Stromal cell of bone marrow (primary cell): ENCODE results near the gene PISD.
"Not testable (repeated sequence)": the region's sequence is repeated elsewhere in the genome, so short reads cannot be mapped to it uniquely, and the experiment has no call there.

Experiments used
- DNase-seq: peaks from one replicate; pipeline ENCODE4 v3.0.0-alpha.2; 2012; ENCODE audit warnings: low read depth

PISD gene

DNA sequence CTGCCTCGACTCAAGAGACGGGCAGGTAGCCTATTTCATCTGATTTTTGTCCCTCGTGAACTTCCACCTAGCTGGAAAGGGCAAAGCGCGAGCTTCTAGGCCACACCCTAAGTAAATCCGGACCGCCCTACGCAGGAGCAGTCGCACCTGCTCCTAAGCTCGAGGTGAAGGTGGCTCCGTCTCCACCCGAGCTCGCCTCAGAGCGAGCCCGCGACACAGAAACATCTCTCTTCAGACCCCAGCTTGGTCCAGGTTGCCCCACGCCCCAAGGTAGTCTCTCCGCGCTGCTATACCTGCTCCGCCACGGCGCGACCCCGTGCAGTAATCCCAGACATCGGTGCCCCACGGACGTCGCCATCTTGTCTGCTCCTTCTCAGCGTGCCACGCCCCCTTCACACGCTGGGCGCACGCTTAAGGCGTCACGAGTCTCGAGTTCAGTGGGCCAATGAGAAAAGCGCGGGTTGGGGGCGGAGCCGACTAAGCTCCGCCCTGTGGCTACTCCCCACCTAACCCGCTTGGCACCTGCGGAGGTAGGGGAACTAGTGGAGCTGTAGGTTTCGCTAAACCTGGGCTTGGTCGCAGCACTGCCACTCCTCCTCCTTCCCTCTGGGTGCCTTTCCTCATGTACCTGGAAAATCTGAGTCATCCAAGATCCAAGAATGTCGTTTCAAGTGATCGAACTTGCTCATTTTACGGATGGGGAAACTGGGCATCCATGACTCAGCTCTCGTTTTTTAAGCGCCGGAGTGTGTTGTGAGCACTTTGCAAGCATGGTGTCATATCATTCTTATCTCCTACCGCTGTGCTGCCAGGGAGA is at the start of gene PISD:
PISD (minus strand) TSS at position 365 of the 817 bp plus-strand sequence; CDS start at position 358, 7 bp downstream.
- peak; percentile 91 for DNase-seq

DNA sequence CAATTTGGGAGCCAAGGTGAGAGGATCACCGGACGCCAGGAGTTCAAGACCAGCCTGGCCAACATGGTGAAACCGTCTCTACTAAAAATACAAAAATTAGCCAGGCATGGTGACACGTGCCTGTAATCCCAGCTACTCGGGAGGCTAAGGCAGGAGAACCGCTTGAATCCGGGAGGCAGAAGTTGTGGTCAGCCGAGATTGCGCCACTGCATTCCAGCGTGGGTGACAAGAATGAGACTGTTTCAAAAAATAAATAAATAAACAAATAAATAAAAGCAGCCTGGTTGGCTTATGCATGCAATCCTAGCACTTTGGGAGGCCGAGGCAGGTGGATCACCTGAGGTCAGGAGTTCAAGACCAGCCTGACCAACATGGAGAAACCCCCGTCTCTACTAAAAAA is 49.2 kb upstream of the PISD start:
- not testable (repeated sequence) for DNase-seq

GRCh38 chr22:31707519-31707918 is 45.5 kb upstream of the PISD start:
- DNase-seq, result no peak

DNA sequence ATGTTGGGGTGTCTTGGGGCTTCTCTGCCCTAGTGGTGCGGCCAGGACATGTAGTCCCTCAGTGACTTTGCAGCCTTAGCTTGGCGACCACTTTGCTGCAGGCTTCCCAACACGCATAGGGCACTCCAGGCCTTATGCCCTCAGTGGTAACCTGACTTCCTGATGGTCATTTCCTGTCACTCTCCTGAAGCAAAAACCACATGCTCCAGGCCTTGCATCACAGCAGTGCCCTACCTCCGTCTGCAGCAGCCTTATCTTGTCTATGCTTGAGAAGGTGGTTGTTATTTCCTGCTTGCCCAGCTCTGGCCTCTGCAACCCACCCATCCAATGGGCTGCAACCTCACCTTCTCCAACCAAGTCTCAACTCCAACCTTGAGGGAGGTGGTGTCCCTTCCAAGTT is 33.4 kb upstream of the PISD start:
- no peak for DNase-seq

GRCh38 chr22:31694046-31694445 is 32.0 kb upstream of the PISD start:
- DNase-seq, result not testable (repeated sequence)

DNA sequence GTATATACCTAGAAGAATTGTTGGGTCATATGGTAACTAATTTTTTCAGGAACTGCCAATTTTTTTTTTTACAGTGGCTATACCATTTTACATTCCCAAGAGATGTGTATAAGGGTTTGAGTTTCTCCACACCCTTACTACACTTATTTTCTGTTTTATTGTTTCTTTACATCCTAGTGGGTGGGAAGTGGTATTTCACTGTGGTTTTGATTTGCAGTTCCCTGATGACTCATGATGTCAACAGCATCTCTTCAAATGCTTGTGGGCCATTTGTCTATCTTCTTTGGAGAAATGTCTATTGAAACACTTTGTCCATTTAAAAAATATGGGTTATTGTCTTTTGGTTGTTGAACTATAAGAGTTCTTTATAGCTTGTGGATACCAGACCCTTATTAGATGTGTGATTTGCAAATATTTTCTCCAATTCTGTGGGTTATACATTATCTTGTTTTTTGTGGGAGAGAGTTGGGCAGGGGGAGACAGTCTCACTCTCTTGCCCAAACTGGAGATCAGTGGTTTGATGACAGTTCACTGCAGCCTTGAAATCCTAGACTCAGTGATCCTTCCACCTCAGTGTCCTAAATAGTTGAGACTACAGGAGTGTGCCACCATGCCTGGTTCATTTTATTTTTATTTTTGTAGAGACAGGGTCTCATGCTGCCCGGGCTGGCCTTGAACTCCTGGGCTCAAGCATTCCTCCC is 30.3 kb upstream of the PISD start:
- DNase-seq, result no peak

- no peak for DNase-seq
These were observed 29.4 kb upstream of the PISD start for GRCh38 chr22:31691408-31691807.

GRCh38 chr22:31683181-31684105 is 21.4 kb upstream of the PISD start:
- DNase-seq, result no peak

- DNase-seq, result no peak
These were observed 20.7 kb upstream of the PISD start for GRCh38 chr22:31682751-31683150.

- DNase-seq, result peak; percentile 66
These were observed 19.6 kb upstream of the PISD start for GRCh38 chr22:31681349-31682345.

GRCh38 chr22:31680861-31681341 is 18.9 kb upstream of the PISD start:
- DNase-seq, result peak; percentile 47

GRCh38 chr22:31678748-31679147 is 16.7 kb upstream of the PISD start:
- no peak for DNase-seq

GRCh38 chr22:31676700-31677099 is 14.7 kb upstream of the PISD start:
- peak; percentile 76 for DNase-seq

- DNase-seq, result not testable (repeated sequence)
These were observed 12.2 kb upstream of the PISD start for GRCh38 chr22:31674219-31674618.

- not testable (repeated sequence) for DNase-seq
These were observed 6.8 kb upstream of the PISD start for GRCh38 chr22:31668849-31669248.

GRCh38 chr22:31662668-31663037 is 638 bp upstream of the PISD start:
- no peak for DNase-seq

DNA sequence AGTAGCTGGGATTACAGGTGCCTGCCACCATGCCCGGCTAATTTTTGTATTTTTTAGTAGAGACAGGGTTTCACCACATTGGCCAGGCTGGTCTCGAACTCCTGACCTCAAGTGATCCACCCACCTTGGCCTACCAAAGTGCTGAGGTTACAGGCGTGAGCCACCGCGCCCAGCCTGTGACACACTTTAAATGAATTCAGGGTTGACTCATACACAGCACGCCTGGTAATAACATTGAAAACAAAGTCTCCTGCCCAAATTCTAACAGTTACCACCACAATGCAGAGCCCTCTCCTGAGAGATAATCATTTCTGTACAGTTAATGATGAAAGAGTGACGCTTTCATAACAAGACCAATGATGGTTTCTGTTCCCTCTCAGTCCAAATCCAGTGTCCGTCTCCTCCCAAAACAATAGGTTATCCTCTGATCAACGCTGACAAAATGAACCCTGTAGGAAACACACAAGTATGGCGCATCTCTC is 1.1 kb downstream of the PISD start:
- DNase-seq, result not testable (repeated sequence)

DNA sequence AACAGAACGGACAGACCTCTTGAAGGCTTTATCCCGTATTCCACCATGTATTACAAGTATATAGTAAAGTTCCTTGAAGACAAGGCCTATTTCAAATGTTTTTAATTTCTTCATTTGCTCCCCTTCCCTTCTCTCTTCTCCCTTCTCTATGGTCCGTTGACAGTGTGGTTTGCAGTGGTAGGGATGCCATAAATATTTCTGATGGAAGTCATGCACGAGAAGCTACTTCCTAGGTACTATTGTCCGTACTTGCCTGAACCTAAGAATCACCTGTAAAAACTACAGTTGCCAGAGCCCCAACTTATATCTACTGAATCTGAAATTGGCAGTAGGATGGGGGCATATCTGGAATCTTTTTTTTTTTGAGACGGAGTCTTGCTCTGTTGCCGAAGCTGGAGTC is 2.8 kb downstream of the PISD start:
- no peak for DNase-seq

GRCh38 chr22:31654408-31654807 is 7.6 kb downstream of the PISD start:
- no peak for DNase-seq

- DNase-seq, result no peak
These were observed 8.1 kb downstream of the PISD start for GRCh38 chr22:31653944-31654343.
